CD4-positive, alpha-beta T cell (primary cell): ENCODE data around the gene KLHL40. TPM values are rescaled to one million over a fixed set of nuclear protein-coding genes. Genes with fewer than 3 reads are reported as not detected.

Experiments used
- ATAC-seq: fragments of 200-7000 bp; cut with Tn5 transposase; one replicate; pipeline ENCODE4 v1.10.0; 2022; ENCODE audit warnings: mild to moderate bottlenecking; ENCODE audit not compliant: poor library complexity
- CTCF ChIA-PET: fragments of 350-600 bp; sonication (Branson Sonifier 250); formaldehyde crosslinking; loops from one replicate; lab custom pipeline; 2021; ENCODE audit warnings: antibody characterized with exemption, inconsistent platforms; lab: Charles Lee
- POLR2A ChIA-PET: fragments of 350-600 bp; sonication (Branson Sonifier 250); formaldehyde crosslinking; loops from one replicate; lab custom pipeline; 2021; ENCODE audit warnings: antibody characterized with exemption, inconsistent platforms; lab: Charles Lee
- DNase-seq, 14 experiments: peaks; one replicate each; pipeline ENCODE4 v3.0.0-alpha.2; 2013 to 2020; ENCODE audit warnings: mixed read lengths in 2 of 14
- H3K27ac ChIP-seq, 2 donors: one replicate each; pipeline versions ENCODE4 v1.5.1 to v1.7.0; 2013; ENCODE audit warnings: low read length in 2 of 2, low read depth in 1 of 2, mild to moderate bottlenecking in 1 of 2
- H3K27me3 ChIP-seq, 2 experiments: 1 replicate in 1 of 2; 2 replicates in 1 of 2; pipeline versions ENCODE4 v1.6.1 to v1.7.0; 2013; ENCODE audit warnings: low read length in 2 of 2, control low read depth in 1 of 2, mild to moderate bottlenecking in 1 of 2, moderate library complexity in 1 of 2; ENCODE audit not compliant: insufficient read depth in 2 of 2, control insufficient read depth in 1 of 2
- H3K36me3 ChIP-seq: one replicate; pipeline ENCODE4 v1.6.1; 2013; ENCODE audit warnings: low read length, control low read depth; ENCODE audit not compliant: insufficient read depth
- H3K4me1 ChIP-seq: one replicate; pipeline ENCODE4 v1.6.1; 2013; ENCODE audit warnings: low read length, control low read depth; ENCODE audit not compliant: insufficient read depth
- H3K4me3 ChIP-seq: one replicate; pipeline ENCODE4 v1.5.1; 2013; ENCODE audit warnings: mild to moderate bottlenecking, low read length, moderate library complexity
- H3K9me3 ChIP-seq, 2 experiments: 1 replicate in 1 of 2; 2 replicates in 1 of 2; pipeline versions ENCODE4 v1.6.1 to v1.7.0; 2013; ENCODE audit warnings: low read length in 2 of 2, mild to moderate bottlenecking in 2 of 2, control low read depth in 1 of 2, moderate library complexity in 1 of 2; ENCODE audit not compliant: control insufficient read depth in 1 of 2, insufficient read depth in 1 of 2
- H3K27ac Mint-ChIP-seq: one replicate; pipeline ENCODE4 v1.8.0; 2020; ENCODE audit warnings: mixed read lengths
- H3K27me3 Mint-ChIP-seq: one replicate; pipeline ENCODE4 v1.8.0; 2021; ENCODE audit warnings: mixed read lengths
- H3K36me3 Mint-ChIP-seq: one replicate; pipeline ENCODE4 v1.8.0; 2021; ENCODE audit warnings: low read depth, mixed read lengths
- H3K4me1 Mint-ChIP-seq: one replicate; pipeline ENCODE4 v1.8.0; 2021; ENCODE audit warnings: low read depth, mixed read lengths
- H3K4me3 Mint-ChIP-seq: one replicate; pipeline ENCODE4 v1.8.0; 2020; ENCODE audit warnings: mild to moderate bottlenecking, mixed read lengths
- H3K9me3 Mint-ChIP-seq: one replicate; pipeline ENCODE4 v1.8.0; 2020; ENCODE audit warnings: mixed read lengths
- CTCF ChIP-seq: fragments of 200-600 bp; IDR thresholded peaks from one replicate; pipeline ENCODE4 v1.8.0; 2022; ENCODE audit warnings: antibody characterized with exemption, mild to moderate bottlenecking
- intact Hi-C, 2 experiments: fragments of 100-400 bp; cut with DNase I in 1 of 2; cut with micrococcal nuclease in 1 of 2; formaldehyde crosslinking; loops; one replicate each; pipeline versions ENCODE4 v1.15.1 to v1.9.0; 2023 to 2025; cut with DNase I, micrococcal nuclease
- total RNA-seq, 174 experiments: library from RNA in 2 of 174; stranded (reverse) in 2 of 174; gene quantifications; one replicate each; pipeline ENCODE4 v1.2.3 and lab custom pipeline; 2021 to 2026

Gene KLHL40
- total RNA-seq, 2 experiments from 2014 or later, result not detected

GRCh38 chr3:42651248-42652091 is 33.9 kb upstream of the KLHL40 start:
- TF ChIP-seq CTCF, result no peak
- ChIA-PET CTCF (interaction anchor here (1.1 kb wide), 1 partner anchor 60 kb away, joined by 3 read pairs; no protein-coding TSS in a partner anchor), POLR2A (interaction anchor here (1.4 kb wide), 1 partner anchor 15 kb away, joined by 3 read pairs; no protein-coding TSS in a partner anchor)
- H3K9me3 ChIP-seq, result no peaks in the 10 kb centered on the region
- no peaks in the 10 kb centered on the region for H3K27me3 ChIP-seq
- peaks cover 20% of the 10 kb centered on the region for H3K36me3 ChIP-seq
- ATAC-seq (no peak), DNase-seq (no peak)
- H3K27ac ChIP-seq, result no peak overlapping the region
- Mint-ChIP-seq H3K4me1 (peaks cover 39% of the 10 kb centered on the region), H3K4me3 (peak overlapping the region; percentile 51), H3K27me3 (no peaks in the 10 kb centered on the region), H3K36me3 (peaks cover 25% of the 10 kb centered on the region), H3K27ac (no peak overlapping the region), H3K9me3 (no peaks in the 10 kb centered on the region)
- intact Hi-C loops, result loop anchor here in 1 of 2 experiments (5.0 kb wide), 1 partner anchor 91 kb away; no protein-coding TSS in a partner anchor
- H3K4me3 ChIP-seq, result no peak overlapping the region
- peaks cover 31% of the 10 kb centered on the region for H3K4me1 ChIP-seq

DNA sequence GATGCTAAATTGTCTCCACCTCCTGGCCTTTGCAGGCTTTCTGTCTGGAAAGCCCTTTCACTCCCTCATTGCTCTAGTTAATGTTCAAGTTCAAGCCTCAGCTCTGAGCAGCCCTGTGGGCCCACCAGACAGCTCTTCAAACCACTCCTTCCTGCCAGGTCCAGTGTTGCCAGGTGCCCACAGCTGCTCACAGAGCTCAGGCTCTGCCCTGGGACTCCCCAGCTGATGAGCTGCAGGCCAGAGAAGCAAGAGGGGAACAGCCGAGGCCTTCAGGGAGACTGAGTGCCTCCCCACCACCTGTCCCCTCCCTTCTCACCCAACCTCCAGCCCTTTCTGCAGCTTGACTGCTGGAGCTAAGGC is 33.1 kb upstream of the KLHL40 start:
- Histone ChIP-seq H3K27ac (no peak overlapping the region), H3K9me3 (no peaks in the 10 kb centered on the region), H3K27me3 (no peaks in the 10 kb centered on the region), H3K36me3 (peaks cover 13% of the 10 kb centered on the region), H3K4me3 (no peak overlapping the region), H3K4me1 (peaks cover 31% of the 10 kb centered on the region)
- Mint-ChIP-seq H3K9me3 (no peaks in the 10 kb centered on the region), H3K36me3 (peaks cover 17% of the 10 kb centered on the region), H3K4me3 (no peak overlapping the region), H3K4me1 (peaks cover 34% of the 10 kb centered on the region), H3K27ac (no peak overlapping the region), H3K27me3 (no peaks in the 10 kb centered on the region)
- no peak for TF ChIP-seq CTCF
- ChIA-PET CTCF (no interaction called here), POLR2A (no interaction called here)
- ATAC-seq (no peak), DNase-seq (no peak)
- intact Hi-C loops, result loop anchor here in 1 of 2 experiments (5.0 kb wide), 1 partner anchor 90 kb away; no protein-coding TSS in a partner anchor

DNA sequence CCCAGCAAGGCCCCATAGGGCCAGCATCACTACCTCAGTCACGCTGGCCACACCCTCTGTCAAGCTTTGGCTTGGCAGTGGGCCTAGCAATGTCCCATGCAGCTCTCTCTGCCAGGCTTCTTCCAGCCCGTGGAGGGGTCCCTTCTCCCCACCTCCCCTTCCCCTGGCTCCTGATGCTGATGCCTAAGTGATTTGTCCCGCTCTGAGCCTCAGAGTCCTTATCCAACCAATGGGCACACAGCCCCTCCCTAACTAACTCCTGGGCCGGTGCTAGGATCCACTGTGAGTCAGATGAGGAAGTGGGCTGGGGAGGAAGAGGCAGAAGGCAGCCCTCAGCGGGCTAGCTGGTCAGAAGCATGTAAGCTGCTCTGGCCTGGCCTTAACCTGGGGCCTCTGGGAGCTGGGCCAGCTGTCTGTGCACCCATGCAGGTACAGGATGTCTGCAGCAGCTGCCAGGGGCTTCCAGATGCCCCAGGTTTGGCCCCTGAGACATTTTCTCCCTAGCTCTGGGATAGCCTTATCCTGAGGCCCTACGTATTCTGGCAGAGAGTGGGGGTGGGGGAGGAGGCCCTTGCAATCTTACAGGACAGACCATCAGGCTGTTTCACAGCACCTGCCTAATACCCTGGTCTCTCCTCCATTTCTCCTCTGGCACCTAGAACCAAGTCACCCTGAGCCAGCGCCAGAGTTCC is 32.6 kb upstream of the KLHL40 start:
- H3K4me3 Mint-ChIP-seq, result peak overlapping the region; percentile 76
- Histone ChIP-seq H3K27ac (no peak overlapping the region), H3K9me3 (no peaks in the 10 kb centered on the region), H3K4me1 (peaks cover 31% of the 10 kb centered on the region), H3K36me3 (peaks cover 8% of the 10 kb centered on the region), H3K4me3 (no peak overlapping the region), H3K27me3 (no peaks in the 10 kb centered on the region)
- intact Hi-C loops, result loop anchor here in 1 of 2 experiments (5.0 kb wide), 1 partner anchor 90 kb away; no protein-coding TSS in a partner anchor
- DNase-seq (peak in 2 of 14 experiments; percentile 50 to 57), ATAC-seq (no peak)
- CTCF ChIA-PET, result no interaction called here
- no peak for TF ChIP-seq CTCF
- H3K9me3 Mint-ChIP-seq, result no peaks in the 10 kb centered on the region
- peaks cover 33% of the 10 kb centered on the region for H3K4me1 Mint-ChIP-seq
- H3K27ac Mint-ChIP-seq, result no peak overlapping the region
- POLR2A ChIA-PET, result no interaction called here
- peaks cover 13% of the 10 kb centered on the region for H3K36me3 Mint-ChIP-seq
- H3K27me3 Mint-ChIP-seq, result no peaks in the 10 kb centered on the region
